CD4-positive, alpha-beta T cell treated with Interferon gamma for 1 hour (primary cell): Measurements from ENCODE around the gene IL17RE.
A peak's percentile ranks its signal among the peaks of the same experiment; 100 is the strongest.

Experiments used
- DNase-seq: peaks from one replicate; pipeline ENCODE4 v3.0.0-alpha.2; 2020

The IL17RE gene

DNA sequence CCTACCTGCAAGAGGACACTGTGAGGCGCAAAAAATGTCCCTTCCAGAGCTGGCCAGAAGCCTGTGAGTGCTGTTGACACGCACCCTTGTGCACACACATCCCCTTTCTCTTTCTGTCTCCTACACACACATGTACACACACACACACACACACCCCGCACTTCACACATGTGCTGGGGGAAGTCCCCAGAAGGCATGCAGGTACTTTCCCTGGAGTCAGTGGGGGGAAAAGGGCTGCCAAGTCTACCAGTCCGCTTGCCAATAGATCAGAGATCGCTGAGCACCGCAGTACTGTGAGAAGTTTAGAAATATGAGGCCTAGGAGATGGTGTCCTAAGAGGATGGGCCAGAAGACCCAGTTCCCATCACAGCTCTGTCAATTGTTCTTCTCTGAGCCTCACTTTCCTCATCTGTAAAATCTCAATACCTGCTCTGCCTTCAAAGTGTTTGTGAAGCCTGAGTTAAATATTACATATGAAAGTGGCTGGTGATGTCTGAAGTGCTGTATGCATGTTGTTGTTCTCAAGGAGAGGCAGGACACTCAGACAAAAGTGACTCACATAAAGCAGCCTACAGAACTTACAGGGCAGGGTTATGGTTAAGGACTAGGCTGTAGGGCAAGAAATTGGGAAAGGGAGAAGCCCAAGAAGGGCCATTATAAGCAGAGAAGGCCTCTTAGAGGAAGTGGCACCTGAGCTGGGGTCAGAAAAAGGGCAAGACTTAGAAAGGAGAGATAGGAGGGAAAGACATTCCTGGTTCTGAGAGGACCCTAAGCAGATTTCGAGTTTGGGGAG lies 6.8 kb downstream of the IL17RE start:
- no peak for DNase-seq

DNA sequence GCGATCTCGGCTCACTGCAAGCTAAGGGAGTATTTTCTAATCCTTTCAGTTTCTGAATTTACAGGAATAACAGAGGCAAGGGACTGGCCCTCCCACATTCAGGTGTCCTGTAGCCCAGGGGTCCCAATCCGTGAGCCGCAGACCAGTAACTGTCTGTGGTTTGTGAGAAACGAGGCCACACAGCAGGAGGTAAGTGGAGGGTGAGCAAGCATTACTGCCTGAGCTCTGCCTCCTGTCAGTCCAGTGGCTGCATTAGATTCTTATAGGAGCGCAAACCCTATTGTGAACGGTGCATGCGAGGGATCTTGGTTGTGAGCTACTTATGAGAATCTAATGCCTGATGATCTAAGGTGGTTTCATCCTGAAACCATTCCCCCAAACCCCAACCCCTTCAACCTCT lies 9.2 kb downstream of the IL17RE start:
- DNase-seq: no peak

DNA sequence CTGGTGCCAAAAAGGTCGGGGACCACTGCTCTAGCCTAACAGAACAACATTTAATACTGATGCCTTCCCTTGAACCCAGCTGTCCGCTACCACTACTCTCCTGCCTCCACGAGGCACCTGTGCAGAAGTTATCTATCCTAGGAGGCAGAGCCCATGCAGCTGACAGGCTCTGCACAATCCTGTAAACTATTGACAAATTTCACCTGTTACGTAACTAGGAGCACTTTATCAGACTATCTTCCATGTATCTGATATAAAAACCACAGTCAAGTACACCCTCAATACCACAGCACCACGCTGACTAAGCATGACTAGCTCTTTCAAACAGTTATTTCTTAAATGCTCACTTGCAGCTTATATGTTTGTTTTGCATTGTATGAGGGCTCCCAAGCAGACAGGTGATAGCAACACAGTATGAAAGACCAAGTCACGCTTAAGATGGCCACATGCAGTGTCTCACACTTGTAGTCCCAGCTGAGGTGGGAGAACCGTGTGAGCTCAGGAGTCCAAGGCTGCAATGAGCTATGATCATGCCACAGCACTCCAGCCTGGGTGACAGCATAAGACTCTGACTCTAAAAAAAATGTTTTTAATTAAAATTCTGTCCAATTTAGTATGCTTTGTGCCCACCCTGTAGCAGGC lies 9.8 kb downstream of the IL17RE start:
- no peak for DNase-seq

DNA sequence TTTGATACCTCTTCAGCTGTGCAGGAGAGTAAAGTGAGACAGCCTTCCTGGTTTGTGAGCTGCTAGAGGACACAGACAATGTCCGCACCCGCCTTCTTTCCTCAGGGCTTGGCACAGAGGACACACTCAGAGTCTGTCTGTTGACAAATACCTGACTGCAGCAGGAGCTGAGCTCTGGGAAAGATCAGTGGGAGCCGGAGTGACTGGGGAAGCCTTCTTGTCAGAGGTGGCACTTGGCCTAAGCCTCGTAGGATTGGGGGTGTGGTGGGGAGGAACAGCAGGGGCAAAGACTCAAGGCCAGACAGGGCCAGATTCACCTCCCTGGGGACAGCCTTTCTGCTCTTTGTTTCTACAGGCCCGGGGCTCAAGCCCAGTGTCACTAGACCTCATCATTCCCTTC lies 11.0 kb downstream of the IL17RE start:
- DNase-seq: no peak

DNA sequence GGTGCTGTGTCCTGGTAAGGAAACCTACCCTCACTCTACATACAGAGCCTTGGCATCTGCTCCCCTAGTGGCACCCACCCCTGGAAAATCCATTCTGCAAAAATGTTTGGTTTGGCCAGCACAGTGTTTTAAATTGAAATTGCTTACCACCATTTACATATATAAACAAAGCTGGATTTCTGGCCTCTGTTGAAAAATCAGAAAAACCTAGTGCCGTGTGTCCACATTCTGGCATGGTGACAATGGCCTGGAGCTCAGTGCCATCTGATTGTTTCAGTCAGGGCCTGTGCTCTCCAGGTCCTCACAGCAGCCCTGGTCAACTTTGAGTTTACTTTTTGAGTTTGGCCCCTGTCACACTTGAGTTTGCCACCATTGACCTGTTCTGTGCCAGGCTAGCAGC lies 11.4 kb downstream of the IL17RE start:
- no peak for DNase-seq

DNA sequence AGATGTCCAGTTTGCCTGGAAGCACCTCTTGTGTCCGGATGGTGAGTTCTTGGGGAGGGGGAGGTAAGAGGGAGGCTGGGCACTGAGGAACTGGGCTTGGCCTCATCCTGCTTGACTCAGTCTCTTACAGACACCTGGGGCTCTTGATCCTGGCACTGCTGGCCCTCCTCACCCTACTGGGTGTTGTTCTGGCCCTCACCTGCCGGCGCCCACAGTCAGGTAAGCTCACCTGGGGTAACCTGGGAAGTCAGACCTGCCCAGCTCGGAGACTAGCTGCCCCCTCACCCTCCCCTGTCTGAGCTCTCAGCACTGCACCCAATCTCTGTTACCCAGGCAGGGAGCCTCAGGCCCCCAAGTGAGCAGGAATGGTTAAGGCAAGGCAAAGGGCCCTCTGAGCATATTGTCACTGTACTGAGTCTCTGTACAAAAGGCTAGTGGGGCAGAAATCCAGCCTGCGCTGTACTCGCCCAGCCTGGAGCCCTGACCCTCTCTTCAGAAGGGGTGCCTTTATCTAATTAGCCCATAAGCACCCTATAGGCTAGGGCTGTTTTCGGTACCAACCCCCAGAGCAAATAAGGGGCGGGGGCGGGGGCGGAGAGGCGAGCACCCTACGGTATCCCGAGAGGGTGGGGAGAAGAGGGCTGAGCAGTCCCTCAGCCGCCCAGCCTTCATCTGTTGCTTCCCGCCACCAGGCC lies 12.1 kb downstream of the IL17RE start:
- no peak for DNase-seq

DNA sequence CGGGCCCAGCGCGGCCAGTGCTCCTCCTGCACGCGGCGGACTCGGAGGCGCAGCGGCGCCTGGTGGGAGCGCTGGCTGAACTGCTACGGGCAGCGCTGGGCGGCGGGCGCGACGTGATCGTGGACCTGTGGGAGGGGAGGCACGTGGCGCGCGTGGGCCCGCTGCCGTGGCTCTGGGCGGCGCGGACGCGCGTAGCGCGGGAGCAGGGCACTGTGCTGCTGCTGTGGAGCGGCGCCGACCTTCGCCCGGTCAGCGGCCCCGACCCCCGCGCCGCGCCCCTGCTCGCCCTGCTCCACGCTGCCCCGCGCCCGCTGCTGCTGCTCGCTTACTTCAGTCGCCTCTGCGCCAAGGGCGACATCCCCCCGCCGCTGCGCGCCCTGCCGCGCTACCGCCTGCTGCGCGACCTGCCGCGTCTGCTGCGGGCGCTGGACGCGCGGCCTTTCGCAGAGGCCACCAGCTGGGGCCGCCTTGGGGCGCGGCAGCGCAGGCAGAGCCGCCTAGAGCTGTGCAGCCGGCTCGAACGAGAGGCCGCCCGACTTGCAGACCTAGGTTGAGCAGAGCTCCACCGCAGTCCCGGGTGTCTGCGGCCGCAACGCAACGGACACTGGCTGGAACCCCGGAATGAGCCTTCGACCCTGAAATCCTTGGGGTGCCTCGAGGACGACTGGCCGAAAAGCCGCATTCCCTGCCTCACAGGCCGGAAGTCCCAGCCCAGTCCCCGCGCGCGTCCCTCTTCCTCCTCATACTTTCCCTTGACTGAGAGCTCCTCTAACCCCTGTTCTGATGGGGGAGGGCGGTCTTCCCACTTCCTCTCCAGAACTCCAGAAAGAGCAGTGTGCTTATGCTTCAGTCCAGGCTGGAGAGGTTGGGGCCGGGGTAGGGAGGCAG lies 12.8 kb downstream of the IL17RE start:
- peak; percentile 20 for DNase-seq

DNA sequence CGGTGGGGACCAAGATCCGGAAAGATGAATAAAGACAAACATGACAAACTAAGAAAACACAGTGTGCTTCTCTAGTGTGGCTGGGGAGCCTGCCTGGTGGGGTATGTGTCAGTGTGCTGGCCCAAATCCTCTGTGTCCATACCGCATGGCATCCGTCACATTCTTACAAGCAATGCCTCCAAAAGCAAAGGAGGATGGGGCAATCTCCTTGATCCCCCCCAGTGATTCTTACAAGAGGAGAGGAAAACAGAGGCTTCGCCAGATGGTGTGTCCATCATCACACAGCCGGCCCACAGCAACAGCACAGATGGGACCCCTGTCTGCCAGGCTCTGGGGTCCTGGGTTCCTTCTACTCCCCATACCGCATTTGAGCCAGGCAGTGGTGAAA lies 13.7 kb downstream of the IL17RE start:
- DNase-seq: no peak

DNA sequence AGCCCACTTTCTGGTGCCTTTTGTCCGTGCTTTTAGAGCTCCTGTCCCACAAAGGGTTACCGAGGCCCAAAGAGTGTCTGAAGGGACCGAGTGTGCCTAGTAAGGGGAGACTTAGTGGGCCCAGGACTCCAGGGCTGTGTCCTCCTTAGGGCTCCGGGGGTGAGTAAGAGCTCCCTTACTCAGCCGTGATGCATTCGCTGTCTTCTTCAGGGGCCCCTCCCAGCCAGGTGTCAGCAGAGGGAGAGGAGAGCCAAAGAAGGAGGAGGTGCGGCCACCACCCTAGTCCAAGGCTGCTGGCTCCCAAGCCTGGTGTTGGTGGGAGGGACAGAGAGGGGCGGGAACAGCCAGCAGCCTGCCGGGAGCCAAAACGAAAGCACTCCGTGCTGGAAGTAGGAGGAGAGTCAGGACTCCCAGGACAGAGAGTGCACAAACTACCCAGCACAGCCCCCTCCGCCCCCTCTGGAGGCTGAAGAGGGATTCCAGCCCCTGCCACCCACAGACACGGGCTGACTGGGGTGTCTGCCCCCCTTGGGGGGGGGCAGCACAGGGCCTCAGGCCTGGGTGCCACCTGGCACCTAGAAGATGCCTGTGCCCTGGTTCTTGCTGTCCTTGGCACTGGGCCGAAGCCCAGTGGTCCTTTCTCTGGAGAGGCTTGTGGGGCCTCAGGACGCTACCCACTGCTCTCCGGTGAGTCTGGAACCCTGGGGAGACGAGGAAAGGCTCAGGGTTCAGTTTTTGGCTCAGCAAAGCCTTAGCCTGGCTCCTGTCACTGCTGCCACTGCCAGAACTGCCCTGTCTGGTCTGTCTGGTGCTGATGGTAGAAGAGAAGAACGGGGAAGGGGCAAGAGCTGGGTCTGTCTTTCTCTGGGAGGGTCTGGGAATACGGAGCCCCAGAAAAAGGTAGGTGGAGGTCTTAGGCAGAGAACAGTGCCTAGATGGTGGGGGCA lies 14.4 kb downstream of the IL17RE start, which contains the start of gene IL17RC:
Gene IL17RC (plus strand): TSS at position 365 of the 947 bp plus-strand sequence. CDS start 218 bp downstream, at position 583.
- no peak for DNase-seq

DNA sequence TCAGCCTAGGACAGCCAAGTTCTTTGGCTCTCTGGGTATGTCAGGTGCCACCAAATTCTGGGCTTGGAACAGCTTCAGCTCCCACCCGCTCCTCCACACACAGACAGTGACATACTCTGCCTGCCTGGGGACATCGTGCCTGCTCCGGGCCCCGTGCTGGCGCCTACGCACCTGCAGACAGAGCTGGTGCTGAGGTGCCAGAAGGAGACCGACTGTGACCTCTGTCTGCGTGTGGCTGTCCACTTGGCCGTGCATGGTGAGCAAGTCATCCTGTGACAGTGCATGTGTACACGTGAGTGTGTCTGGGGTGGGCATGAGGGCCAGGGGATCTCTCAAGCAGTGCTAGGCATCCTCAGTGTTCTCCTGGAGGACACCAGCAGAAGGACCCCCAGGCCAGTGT lies 15.2 kb downstream of the IL17RE start:
- DNase-seq: no peak

DNA sequence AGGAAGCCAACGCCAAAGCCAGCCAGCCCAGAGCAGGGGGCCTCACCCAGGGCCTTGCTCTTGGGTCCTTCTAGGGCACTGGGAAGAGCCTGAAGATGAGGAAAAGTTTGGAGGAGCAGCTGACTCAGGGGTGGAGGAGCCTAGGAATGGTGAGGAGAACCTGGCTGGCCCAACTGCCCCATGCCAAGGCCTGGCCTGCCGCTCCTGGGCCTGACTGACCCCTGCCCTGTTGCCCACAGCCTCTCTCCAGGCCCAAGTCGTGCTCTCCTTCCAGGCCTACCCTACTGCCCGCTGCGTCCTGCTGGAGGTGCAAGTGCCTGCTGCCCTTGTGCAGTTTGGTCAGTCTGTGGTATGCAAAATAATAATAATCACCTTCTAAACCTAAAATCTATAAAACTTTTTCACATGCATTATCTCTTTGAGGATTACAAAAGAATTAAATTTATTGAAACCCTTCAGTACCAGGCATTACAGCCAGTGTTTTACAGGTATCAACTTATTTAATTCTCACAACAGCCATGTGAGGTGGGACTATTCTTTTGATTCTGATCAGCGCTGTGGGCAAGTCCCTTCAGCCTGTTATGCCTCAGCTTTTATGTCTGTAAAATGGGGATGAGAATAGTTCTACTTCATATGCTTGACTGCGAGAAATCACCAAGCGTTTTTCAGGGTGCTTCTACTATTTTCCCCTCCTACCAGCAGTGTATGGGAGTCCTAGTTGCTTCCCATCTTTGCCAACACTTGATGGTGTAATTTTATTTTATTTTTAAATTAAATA lies 15.8 kb downstream of the IL17RE start:
- no peak for DNase-seq

DNA sequence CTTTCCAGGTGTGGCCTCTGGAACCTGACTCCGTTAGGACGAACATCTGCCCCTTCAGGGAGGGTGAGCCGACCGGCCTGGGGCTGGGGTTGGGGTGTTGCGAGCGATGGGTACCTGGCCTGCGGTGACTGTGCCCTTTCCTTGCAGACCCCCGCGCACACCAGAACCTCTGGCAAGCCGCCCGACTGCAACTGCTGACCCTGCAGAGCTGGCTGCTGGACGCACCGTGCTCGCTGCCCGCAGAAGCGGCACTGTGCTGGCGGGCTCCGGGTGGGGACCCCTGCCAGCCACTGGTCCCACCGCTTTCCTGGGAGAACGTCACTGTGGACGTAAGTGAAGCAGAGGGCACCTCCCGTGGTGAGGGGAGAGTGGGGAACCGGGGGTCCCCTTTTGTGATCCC lies 25.5 kb downstream of the IL17RE start:
- DNase-seq: no peak

DNA sequence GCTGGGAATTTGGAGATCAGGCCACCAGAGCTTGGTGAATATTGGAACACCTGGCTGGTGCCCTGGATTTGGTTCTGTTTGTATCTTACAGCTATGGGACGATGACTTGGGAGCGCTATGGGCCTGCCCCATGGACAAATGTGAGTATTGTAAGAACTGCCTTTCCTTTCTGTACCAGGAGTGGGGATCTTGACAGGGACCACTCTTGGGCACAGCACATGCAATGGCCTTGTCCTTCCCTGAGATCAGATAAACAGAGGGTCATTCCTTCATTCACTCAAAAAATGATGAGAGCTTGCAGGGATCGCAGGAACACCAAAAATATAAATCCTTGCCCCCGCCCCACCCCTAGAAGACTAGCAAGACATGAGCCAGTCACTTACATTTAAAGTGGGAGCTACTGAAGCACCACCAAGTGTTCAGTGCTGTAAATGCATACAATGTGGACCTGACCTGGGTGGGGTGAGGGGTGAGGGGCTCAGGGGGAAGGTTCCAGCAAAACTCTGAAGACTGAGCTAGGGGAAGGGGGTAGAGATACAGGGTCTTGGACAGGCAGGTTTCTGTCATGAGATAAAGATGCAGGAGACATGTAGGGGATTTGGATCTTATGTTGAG lies 28.3 kb downstream of the IL17RE start:
- DNase-seq: no peak

DNA sequence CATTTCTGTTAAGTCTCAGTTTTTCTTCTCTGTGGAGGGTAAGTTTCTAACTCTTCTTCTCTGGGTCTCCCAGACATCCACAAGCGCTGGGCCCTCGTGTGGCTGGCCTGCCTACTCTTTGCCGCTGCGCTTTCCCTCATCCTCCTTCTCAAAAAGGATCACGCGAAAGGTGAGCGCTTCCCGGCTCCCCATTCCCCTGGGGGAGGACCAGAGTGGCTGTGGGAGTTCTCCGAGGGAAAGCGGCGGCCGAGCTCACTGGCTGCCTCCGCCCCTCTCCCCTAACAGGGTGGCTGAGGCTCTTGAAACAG lies 29.8 kb downstream of the IL17RE start:
- DNase-seq: no peak

DNA sequence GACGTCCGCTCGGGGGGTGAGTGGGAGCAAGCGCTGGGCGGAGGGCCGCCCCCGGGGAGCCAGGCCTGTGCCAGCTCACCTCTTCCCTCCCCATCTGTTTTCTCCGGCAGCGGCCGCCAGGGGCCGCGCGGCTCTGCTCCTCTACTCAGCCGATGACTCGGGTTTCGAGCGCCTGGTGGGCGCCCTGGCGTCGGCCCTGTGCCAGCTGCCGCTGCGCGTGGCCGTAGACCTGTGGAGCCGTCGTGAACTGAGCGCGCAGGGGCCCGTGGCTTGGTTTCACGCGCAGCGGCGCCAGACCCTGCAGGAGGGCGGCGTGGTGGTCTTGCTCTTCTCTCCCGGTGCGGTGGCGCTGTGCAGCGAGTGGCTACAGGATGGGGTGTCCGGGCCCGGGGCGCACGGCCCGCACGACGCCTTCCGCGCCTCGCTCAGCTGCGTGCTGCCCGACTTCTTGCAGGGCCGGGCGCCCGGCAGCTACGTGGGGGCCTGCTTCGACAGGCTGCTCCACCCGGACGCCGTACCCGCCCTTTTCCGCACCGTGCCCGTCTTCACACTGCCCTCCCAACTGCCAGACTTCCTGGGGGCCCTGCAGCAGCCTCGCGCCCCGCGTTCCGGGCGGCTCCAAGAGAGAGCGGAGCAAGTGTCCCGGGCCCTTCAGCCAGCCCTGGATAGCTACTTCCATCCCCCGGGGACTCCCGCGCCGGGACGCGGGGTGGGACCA lies 30.4 kb downstream of the IL17RE start:
- peak; percentile 88 for DNase-seq

DNA sequence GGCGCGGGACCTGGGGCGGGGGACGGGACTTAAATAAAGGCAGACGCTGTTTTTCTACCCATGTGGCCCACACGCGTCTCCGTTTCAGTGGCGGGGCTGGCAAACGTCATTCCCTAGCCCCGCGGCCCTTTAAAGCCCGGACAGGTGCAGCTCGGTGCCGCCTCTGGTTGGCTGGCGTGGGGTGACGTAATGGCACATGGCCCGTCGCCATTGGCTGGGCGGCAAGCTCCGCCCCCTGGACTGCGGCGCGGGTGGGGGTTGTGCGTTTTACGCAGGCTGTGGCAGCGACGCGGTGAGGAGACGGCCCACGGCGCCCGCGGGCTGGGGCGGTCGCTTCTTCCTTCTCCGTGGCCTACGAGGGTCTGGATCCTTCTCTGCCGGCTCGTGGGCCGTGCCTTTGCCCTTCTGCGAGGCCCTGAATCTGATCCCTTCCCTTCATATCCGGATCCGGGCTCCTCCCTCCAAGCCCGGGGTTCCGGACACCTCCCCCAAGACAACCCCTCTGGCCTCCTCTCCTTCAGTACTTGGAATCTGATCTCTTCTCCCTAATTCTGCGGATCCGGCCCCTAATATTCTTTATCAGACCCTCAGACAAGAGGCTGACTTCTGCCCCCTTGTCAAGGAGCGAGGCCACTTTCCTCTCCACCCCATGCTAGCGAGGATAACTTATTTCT lies 31.1 kb downstream of the IL17RE start, which contains the start of gene CRELD1:
Gene CRELD1 (plus strand): TSS at position 274 of the 674 bp plus-strand sequence. CDS start 605 bp downstream, outside the sequence.
- DNase-seq: peak; percentile 97

DNA sequence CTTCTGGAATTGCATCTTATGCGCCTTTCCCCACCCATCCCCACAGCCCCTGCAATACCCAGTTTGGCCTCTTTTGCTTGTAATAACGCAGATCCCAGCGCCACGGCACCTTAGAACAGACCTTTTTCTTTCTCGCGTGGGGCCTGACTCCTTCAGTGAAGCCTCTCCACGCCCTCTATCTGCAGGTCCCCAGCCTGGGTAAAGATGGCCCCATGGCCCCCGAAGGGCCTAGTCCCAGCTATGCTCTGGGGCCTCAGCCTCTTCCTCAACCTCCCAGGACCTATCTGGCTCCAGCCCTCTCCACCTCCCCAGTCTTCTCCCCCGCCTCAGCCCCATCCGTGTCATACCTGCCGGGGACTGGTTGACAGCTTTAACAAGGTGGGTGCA lies 31.6 kb downstream of the IL17RE start:
- DNase-seq: peak; percentile 26

DNA sequence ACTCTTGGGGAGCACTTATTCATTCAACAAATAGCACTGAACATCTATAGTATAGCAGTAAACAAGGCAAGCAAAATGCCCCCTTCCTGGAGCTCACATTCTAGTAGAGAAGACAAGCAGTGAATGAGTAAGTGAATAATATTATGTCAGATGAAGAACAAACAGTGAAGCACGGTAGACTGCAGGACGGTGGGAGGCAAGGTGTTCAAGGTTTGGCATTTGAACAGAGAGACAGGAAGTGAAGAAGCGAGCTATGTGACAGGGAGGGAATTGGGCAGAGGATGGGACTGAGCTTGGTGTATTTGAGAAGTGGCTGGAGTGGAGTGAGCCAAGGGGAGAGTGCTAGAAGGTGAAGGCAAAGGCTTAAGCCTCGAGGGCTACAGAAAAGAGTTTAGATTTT lies 32.3 kb downstream of the IL17RE start:
- DNase-seq: no peak

DNA sequence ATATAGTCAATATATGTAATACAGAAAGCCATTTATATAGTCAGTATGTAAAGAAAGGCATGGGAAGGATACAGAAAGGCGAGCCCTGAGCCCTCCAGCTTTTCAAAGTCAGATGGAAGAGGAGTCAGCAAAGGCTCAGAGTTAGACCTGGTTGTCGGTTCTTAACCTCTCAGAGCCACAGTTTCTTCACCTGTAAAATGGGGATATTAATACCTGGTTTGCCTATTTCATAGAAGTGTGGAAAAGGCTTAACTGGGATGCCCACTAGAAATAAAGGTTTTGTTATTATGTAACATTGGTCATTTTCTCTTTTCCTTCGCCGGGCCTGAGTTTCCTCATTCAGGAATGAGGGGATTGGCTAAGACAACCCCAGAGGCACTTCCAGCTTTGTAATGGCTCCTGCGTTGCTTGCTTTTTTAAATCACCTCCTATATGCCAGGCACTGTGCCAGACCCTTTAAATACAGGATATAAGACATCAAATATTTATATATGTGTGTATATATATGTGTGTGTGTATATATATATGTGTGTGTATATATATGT lies 33.4 kb downstream of the IL17RE start:
- DNase-seq: no peak
